ENCODE results near the gene ZACN.

Gene ZACN

DNA sequence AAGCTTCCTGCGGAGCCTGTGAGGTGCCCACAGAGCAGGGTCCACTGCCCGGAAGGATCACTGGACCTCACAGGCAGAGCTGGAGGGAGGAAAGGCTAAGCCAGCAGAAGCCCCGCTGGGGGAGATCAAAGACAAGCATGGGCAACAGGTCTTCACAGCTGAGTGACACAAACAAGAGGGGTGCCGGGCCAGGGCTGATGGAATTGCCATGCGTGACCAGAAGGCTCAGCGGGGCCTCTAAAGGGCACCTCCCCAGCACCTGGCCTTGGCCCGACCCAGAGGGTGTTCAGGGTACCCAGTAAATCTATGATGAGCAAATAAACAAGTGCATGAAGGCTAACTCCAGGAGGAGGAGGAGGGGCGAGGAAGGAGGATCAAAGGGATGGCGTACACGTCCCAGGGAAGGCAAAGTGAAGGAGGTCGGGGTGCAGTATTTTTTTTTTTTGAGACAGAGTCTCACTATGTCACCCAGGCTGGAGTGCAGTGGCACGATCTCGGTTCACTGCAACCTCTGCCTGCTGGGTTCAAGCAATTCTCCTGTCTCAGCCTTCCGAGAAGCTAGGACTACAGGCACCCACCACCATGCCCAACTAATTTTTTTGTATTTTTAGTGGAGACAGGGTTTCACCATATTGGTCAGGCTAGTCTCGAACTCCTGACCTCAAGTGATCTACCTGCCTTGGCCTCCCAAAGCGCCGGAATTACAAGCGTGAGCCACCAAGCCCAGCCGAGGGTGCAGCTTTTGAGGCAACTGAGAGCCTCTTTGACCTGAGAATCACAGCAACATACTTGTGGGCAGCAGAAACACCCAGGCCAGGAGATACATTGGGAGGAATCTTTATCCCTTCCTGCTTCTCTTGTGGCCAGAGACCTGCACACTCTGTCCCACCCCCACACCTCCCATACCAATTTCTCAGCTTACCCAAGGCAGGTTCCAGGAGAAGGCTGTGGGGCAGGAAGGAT, 40.7 kb downstream of the ZACN start:
- no peak for FAIRE-seq
- peak; percentile 8 for DNase-seq (ENCODE audit: insufficient read length, low spot score)
- no peak for TF ChIP-seq POLR2A (IDR thresholded peaks at IDR 0.05; ENCODE audit: low read depth, low read length)

DNA sequence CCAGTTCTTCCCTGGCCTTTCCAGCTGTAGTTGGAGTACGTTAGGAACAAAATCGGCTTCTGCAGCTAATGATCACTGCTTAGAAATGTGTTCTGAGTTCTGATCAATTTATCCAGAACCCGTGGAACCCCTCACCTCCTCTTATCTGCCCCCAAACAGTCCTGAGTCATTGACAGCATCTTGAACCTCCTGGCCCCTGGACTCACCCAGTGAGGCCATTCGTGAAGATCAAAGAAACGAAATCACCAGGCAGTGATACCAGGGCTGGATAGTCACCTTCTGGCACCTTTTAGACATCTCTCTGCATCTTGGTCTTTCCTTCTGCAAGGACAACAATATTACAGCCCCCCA, 41.7 kb downstream of the ZACN start:
- TF ChIP-seq POLR2A (IDR thresholded peaks at IDR 0.05; ENCODE audit: low read depth, low read length): no peak
- DNase-seq (ENCODE audit: insufficient read length, low spot score): no peak
- FAIRE-seq: no peak

DNA sequence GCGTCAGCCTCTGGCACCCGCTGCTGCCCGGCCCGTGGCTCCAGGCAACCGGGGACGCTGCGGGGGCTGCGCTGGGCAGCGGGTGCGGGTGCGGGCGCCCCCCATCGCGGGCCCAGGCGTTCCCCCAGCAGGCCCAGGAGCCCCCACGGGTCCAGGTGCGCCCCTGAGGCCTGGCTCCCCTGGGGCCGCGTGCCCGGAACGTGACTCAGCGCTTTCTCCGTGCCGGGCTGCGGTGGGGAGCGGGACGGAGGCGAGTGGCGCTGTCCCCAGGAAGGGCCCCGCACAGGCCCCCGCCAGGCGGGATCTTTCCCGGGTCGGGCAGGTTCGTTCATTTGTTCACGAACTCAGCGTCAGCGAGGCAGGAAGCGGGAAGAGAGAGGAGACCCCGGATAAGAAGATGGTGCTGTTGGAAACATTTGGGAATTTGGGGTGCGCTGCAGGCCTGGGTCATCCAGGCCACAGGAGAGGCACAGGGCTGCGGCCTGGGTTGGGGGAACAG, 43.0 kb downstream of the ZACN start:
- DNase-seq (ENCODE audit: insufficient read length, low spot score) (no peak), FAIRE-seq (no peak)
- TF ChIP-seq POLR2A (IDR thresholded peaks at IDR 0.05; ENCODE audit: low read depth, low read length): no peak

DNA sequence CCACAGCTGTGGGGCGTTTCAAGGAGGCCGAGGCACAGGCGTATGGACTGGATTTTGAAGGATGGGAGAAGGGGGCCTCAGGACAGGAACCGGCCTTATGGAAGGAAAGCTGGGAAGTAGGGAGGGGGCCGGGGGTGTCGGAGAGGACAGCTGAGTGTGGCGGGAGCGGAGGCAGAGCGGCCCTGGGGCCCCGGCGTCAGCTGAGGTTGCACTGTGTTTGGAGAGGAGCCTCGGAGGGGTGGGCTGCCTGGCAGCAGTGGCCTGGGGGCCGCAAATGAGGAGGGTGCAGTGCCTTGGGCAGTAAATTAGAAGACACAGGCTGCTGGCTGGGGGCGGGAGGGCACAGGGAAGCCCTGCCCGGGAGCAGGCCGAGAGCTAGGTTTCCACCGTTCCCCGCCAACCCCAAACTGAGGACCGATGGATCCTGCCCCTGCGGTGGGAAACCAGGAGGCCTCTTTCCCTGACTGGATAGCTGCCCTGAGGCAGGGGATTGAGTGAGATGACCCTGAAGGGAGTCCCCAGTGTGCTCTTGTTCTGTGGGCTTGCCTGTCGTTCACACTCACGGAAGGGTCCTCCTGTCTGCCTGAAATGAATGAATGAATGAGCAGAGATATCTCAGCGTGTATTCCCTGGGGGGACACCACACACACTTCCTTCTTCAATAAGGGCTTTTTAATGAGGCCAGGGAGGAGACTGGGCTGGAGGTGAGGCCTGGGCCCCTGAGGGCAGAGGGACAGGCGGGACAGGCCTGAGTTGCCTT, 43.6 kb downstream of the ZACN start:
- TF ChIP-seq POLR2A (IDR thresholded peaks at IDR 0.05; ENCODE audit: low read depth, low read length): no peak
- FAIRE-seq (no peak), DNase-seq (ENCODE audit: insufficient read length, low spot score) (no peak)

DNA sequence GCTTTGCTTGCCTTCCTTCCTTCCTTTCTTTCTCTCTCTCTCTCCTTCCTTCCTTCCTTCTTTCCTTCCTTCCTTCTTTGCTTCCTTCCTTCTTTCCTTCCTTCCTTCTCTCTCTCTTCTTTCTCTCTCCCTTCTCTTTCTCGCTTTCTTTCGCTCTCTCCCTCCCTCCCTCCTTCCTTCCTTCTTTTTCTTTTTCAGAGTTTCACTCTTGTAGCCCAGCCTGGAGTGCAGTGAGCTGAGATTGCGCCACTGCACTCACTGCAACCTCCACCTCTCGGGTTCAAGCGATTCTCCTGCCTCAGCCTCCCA, 44.2 kb downstream of the ZACN start:
- no peak for DNase-seq (ENCODE audit: insufficient read length, low spot score)
- TF ChIP-seq POLR2A (IDR thresholded peaks at IDR 0.05; ENCODE audit: low read depth, low read length): no peak
- FAIRE-seq: no peak

DNA sequence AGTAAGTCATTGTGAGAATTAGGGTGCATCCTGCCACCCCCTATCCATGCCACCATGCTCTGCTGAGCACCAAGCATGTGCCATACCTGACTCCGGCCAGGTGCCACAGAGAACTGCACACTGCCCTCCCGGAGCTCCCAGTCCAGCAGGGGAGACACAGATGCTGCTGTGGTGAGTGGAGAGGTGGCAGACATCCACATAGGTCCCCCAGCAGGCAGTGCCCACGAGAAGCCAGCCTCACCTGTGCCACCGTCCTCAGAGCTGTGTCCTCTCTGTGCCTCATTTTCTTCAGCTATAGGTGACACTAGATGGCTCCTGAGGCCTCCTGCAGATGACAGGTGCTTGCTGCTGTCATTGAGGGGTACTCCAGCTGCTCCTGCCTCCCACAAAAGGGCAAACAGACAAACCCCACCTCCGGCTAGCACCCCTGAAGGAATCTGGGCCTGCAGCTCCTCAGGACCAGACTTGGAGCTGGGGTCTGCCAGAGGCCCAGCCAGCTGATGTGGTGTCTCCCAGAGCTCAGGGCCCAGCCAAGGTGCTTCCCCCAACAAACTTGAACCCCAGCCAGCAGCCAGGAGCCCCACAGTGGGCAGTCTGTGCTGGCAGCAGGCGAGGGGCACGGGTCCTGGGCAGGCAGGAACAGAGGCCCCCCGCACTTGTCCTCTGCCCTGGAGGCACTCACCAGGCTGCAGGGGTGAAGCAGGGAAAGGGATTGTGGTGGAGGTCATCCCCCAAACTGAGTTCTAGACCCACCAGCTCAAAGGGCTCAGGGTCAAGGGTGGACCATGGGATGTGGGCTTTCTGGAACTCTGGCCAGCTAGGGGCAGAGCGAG, 45.0 kb downstream of the ZACN start:
- FAIRE-seq (no peak), DNase-seq (ENCODE audit: insufficient read length, low spot score) (no peak)

DNA sequence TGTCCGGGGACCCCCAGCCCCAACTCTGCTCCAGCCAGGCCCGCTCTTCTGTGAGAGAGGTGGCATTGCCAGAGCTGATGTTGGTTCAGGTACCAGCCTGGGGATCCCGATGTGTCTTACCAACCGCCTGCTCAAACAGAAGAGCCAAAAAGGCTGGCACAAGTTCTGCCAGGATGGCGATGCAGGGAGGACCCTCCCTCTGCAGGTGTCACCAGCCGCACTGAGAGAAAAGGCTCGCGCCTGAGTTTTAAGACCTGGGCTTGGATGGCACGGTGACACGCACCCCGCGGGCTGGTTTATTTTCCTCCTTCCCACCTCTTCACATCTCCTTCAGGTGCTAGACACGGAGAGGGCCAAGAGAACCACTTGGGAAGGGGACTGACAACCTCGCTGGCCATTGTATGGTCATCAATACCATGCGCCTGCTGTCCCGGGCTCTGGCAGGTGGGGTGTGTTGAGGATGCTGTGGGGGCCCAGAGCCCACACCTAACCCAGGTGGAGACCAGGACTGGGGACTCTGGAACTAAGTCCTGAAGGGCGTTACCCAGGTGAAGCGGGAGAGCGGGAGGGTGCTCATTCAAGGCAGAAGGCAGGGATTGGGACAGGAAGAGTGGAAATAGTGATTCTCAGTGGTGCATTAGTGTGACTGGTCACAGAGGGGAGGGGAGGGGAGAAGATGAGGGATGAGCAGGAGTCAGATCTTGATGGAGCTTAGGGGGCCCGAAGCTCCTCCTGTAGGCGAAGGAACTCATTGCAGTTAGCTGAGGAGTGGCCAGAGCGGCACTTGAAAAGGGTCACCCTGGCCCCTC, 45.8 kb downstream of the ZACN start:
- DNase-seq (ENCODE audit: insufficient read length, low spot score) (no peak), FAIRE-seq (no peak)
- TF ChIP-seq POLR2A (IDR thresholded peaks at IDR 0.05; ENCODE audit: low read depth, low read length): no peak

More for the DNA sequence above, 45.0 kb downstream of the ZACN start:
- TF ChIP-seq POLR2A (IDR thresholded peaks at IDR 0.05; ENCODE audit: low read depth, low read length): no peak

DNA sequence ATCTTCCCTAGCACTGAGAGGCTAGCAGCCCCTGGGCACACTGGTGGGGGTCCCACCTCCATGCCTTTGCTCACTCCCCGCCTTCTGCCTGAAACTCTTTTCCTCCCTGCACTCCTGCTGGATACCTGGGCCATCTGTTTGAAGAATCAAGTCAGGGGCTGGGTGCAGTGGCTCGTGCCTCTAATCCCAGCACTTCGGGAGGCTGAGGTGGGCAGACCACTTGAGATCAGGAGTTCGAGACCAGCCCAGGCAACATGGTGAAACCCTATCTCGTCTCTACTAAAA, 46.4 kb downstream of the ZACN start:
- DNase-seq (ENCODE audit: insufficient read length, low spot score) (no peak), FAIRE-seq (no peak)
- no peak for TF ChIP-seq POLR2A (IDR thresholded peaks at IDR 0.05; ENCODE audit: low read depth, low read length)

DNA sequence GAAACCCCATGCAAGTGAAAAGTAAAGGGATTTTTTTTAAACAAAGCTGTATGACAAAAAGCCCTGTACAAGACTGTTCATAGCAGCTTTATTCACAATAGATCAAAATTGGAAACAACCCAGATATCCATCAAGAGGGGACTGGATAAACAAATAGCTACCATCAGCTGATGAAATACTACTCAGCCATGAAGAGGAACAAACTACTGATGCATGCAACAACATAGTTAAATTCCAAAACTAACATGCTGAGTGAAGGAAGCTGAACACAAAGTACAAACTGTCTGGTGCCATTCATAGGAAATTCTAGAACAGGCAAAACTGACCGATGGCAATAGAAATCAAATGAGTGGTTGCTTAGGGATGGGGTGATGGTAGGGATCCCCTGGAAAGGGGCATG, 46.9 kb downstream of the ZACN start:
- FAIRE-seq (no peak), DNase-seq (ENCODE audit: insufficient read length, low spot score) (no peak)
- no peak for TF ChIP-seq POLR2A (IDR thresholded peaks at IDR 0.05; ENCODE audit: low read depth, low read length)

DNA sequence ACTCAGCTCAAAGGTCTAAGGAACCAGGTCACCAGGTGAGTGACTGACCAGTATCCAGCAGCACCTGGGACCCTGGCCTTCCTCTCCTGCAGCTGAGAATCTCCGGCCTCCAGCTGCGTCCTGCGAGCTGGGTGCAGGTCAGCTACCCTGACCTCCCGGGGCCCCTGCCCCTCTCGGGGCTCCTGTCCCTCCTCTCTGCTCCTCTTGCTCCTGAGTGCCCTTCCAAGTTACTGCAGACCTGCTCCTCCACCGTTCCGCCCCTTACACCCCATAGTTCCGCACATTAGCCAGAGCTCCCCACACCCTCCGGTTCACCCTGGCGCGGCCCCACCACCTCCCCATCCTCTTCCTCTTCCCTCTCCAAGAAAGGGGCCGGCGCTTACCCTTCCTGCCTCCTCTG, 51.5 kb downstream of the ZACN start:
- FAIRE-seq (no peak), DNase-seq (ENCODE audit: insufficient read length, low spot score) (no peak)
- no peak for TF ChIP-seq POLR2A (IDR thresholded peaks at IDR 0.05; ENCODE audit: low read depth, low read length)

DNA sequence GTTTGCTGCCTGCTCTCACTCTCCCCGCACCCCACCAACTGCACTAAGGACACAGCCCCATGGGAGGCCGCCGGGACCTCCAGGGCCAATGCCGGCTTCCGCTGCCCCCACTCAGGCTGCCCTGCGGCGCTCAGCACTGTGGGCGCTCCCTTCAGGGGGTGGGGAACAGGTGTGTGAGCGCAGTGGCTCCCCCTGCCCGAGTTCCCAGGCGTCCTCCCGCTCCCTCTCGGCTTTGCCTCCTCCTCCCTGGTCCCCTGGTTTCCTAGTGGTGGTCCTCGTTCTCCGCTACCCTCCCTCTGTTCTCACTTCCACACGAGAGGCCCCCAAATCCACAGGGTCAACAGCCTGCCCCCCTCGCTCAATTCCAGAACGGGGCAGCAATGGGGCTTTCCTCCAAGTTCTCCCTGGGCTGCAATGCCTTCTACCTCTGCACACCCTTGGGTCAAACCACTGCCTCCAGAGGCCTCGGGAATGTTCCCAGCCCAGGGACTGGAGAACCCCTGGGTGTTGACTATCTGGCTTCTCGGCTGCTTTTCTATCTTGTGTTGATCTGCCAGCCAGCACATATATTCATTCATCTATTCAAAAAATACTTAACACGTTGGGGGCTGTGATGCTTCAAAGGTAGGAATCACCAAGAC, 52.2 kb downstream of the ZACN start:
- no peak for TF ChIP-seq POLR2A (IDR thresholded peaks at IDR 0.05; ENCODE audit: low read depth, low read length)
- FAIRE-seq (no peak), DNase-seq (ENCODE audit: insufficient read length, low spot score) (no peak)

DNA sequence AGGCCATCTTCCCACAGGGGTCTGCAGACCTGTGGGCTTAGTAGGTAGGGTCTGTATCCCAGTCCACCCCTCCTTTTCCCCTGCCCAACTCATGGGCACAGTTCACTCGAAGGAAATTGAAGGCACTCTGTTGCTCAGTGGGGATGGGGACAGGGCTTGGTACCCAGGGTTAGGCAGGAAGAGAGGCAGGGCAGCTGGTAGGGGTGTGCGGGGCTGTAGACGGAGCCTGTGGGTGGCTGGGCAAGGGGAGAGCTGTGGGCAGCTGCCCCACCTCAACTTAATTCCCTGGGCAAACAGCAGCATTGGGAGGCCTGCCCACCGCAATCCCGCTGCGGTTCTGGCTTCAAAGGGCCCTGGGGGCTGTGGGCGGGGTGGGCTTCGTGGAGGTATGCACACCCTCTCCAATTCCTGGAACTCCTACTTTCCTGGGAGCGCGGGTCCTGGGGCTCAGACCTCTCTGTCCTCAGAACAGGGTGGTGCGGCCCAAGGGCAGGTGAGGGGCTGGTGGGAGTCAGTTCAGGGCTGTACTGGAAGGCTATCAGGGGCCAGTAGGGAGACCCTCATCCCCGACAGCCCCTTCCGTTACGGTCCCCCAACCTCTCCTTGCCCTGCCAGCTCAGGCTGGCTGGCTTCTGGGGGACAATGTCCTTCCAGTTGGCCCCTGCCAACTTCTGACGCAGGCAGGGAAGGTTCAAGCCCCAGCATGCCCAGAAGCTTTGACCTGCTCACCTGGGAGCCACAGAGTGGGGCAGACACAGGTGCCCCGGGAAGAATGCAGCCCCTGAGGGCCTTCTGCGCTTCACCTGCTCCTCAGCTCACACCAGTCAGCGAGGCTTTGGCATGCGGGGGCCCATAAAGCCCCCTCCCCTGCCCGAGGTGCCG, 53.0 kb downstream of the ZACN start:
- no peak for TF ChIP-seq POLR2A (IDR thresholded peaks at IDR 0.05; ENCODE audit: low read depth, low read length)
- no peak for FAIRE-seq
- DNase-seq (ENCODE audit: insufficient read length, low spot score): no peak

Measured in H54 (cell line).